H1 (cell line): ENCODE measurements around the gene LTC4S. TPM values are rescaled to one million over a fixed set of nuclear protein-coding genes. Genes with fewer than 3 reads are reported as not detected.
A peak's percentile ranks its signal among the peaks of the same experiment; 100 is the strongest.

Source experiments
- CTCF ChIA-PET: fragments of 300-600 bp; sonication (Branson Sonifier 250); formaldehyde crosslinking; loops from one replicate; lab custom pipeline; 2021; ENCODE audit not compliant: partially characterized antibody; lab: Charles Lee
- POLR2A ChIA-PET: fragments of 300-600 bp; sonication (Branson Sonifier 250); formaldehyde crosslinking; loops from one replicate; lab custom pipeline; 2021; ENCODE audit warnings: inconsistent platforms; ENCODE audit not compliant: partially characterized antibody; lab: Charles Lee
- DNase-seq, 2 experiments: peaks; one replicate each; pipeline versions ENCODE4 v3.0.0 to v3.0.0-alpha.2; 2010 to 2022; ENCODE audit warnings: low spot score in 2 of 2, low read depth in 1 of 2, mixed read lengths in 1 of 2
- FAIRE-seq: peaks from 2 replicates; lab custom pipeline; 2011; peaks lifted over from hg19 to GRCh38; lab: Jason Lieb, UNC
- H2AFZ ChIP-seq: 2 replicates; pipeline ENCODE4 v1.8.1; 2012; ENCODE audit warnings: low read length, inconsistent platforms
- H2AK5ac ChIP-seq: 2 replicates; pipeline ENCODE4 v1.6.1; 2013; ENCODE audit warnings: low read depth, low read length
- H2BK120ac ChIP-seq: replicated peaks from 2 replicates; pipeline ENCODE3; 2013; ENCODE audit warnings: low read depth, low read length, inconsistent platforms
- H2BK12ac ChIP-seq: 2 replicates; pipeline ENCODE4 v1.6.1; 2013; ENCODE audit warnings: low read depth, low read length
- H2BK15ac ChIP-seq: 2 replicates; pipeline ENCODE4 v1.6.1; 2013; ENCODE audit warnings: low read length
- H2BK20ac ChIP-seq: 2 replicates; pipeline ENCODE4 v1.6.1; 2013; ENCODE audit warnings: low read length
- H2BK5ac ChIP-seq: 2 replicates; pipeline ENCODE4 v1.6.1; 2013; ENCODE audit warnings: low read depth, low read length
- H3K14ac ChIP-seq: 2 replicates; pipeline ENCODE4 v1.6.1; 2013; ENCODE audit warnings: inconsistent platforms; ENCODE audit not compliant: insufficient read length
- H3K18ac ChIP-seq: 2 replicates; pipeline ENCODE4 v1.6.1; 2013; ENCODE audit warnings: low read length; ENCODE audit errors: extremely low read depth
- H3K23ac ChIP-seq: 2 replicates; pipeline ENCODE4 v1.6.1; 2013; ENCODE audit warnings: inconsistent platforms; ENCODE audit not compliant: insufficient read length
- H3K23me2 ChIP-seq: 2 replicates; pipeline ENCODE4 v1.6.1; 2013; ENCODE audit warnings: low read depth, low read length
- H3K27ac ChIP-seq: 2 replicates; pipeline ENCODE4 v1.6.1; 2011; ENCODE audit warnings: low read depth, low read length, inconsistent platforms
- H3K27me3 ChIP-seq, 4 experiments: replicated peaks in 1 of 4; 1 replicate in 1 of 4; 2 replicates in 3 of 4; pipeline versions ENCODE4 v1.6.1 to v1.8.1; 2011 to 2013; ENCODE audit warnings: low read length in 3 of 4, mild to moderate bottlenecking in 3 of 4, inconsistent platforms in 2 of 4, mixed read lengths in 2 of 4, moderate library complexity in 1 of 4; ENCODE audit not compliant: control insufficient read depth in 3 of 4, insufficient read depth in 3 of 4; ENCODE audit errors: extremely low read depth in 1 of 4
- H3K36me3 ChIP-seq, 4 experiments: 2 replicates each; pipeline versions ENCODE4 v1.6.1 to v1.8.1; 2011 to 2013; ENCODE audit warnings: mild to moderate bottlenecking in 4 of 4, low read length in 3 of 4, moderate library complexity in 2 of 4, control low read depth in 1 of 4, inconsistent platforms in 1 of 4; ENCODE audit not compliant: insufficient read depth in 4 of 4, control insufficient read depth in 2 of 4
- H3K4ac ChIP-seq: replicated peaks from 2 replicates; pipeline ENCODE3; 2013; ENCODE audit warnings: low read length, low read depth, mixed read lengths, inconsistent platforms; ENCODE audit not compliant: insufficient read length
- H3K4me1 ChIP-seq, 4 experiments: replicated peaks in 1 of 4; 1 replicate in 1 of 4; 2 replicates in 3 of 4; pipeline versions ENCODE4 v1.6.1 to v1.8.1; 2011 to 2013; ENCODE audit warnings: low read length in 3 of 4, inconsistent platforms in 2 of 4, mixed read lengths in 1 of 4; ENCODE audit not compliant: insufficient read depth in 4 of 4, control insufficient read depth in 3 of 4
- H3K4me2 ChIP-seq, 2 experiments: 2 replicates each; pipeline versions ENCODE4 v1.6.1 to v1.8.1; 2011 to 2013; ENCODE audit warnings: low read depth in 2 of 2, low read length in 2 of 2, control low read depth in 1 of 2, inconsistent platforms in 1 of 2, mild to moderate bottlenecking in 1 of 2; ENCODE audit not compliant: insufficient read depth in 1 of 2
- H3K4me3 ChIP-seq, 4 experiments: fragments of 200-600, 300-600 bp in 1 of 4; sonication (generic), shearing (Covaris generic), sonication (Bioruptor Twin) in 1 of 4; 2 replicates each; pipeline versions ENCODE4 v1.5.1 to v1.8.1; 2011 to 2016; ENCODE audit warnings: low read length in 4 of 4, low read depth in 3 of 4, control low read depth in 2 of 4, inconsistent platforms in 2 of 4, mild to moderate bottlenecking in 2 of 4, mixed read lengths in 1 of 4, moderate library complexity in 1 of 4; ENCODE audit not compliant: insufficient read depth in 2 of 4; ENCODE audit errors: extremely low read depth in 1 of 4
- H3K56ac ChIP-seq: replicated peaks from 2 replicates; pipeline ENCODE3; 2013; ENCODE audit warnings: low read depth, mild to moderate bottlenecking, mixed read lengths, low read length, inconsistent platforms; ENCODE audit not compliant: insufficient read length
- H3K79me1 ChIP-seq: 2 replicates; pipeline ENCODE4 v1.6.1; 2013; ENCODE audit warnings: low read depth, low read length, control low read depth
- H3K79me2 ChIP-seq, 2 experiments: 2 replicates each; pipeline versions ENCODE4 v1.6.1 to v1.8.1; 2012 to 2013; ENCODE audit warnings: low read length in 2 of 2, mild to moderate bottlenecking in 2 of 2, inconsistent platforms in 1 of 2; ENCODE audit not compliant: insufficient read depth in 2 of 2, control insufficient read depth in 1 of 2
- H3K9ac ChIP-seq, 4 experiments: replicated peaks in 1 of 4; 1 replicate in 1 of 4; 2 replicates in 3 of 4; pipeline versions ENCODE4 v1.6.1 to v1.8.1; 2011 to 2013; ENCODE audit warnings: low read depth in 3 of 4, low read length in 3 of 4, control low read depth in 2 of 4, mild to moderate bottlenecking in 2 of 4, moderate library complexity in 2 of 4, inconsistent platforms in 1 of 4; ENCODE audit errors: extremely low read depth in 1 of 4
- H3K9me3 ChIP-seq, 2 experiments: 2 replicates each; pipeline versions ENCODE4 v1.6.1 to v1.8.1; 2012 to 2013; ENCODE audit warnings: mild to moderate bottlenecking in 2 of 2, moderate library complexity in 2 of 2, control low read depth in 1 of 2, inconsistent platforms in 1 of 2, low read depth in 1 of 2, low read length in 1 of 2, mixed read lengths in 1 of 2; ENCODE audit not compliant: insufficient read depth in 2 of 2
- H4K20me1 ChIP-seq, 2 experiments: replicated peaks in 1 of 2; 2 replicates each; pipeline versions ENCODE3 to v1.8.1; 2011 to 2013; ENCODE audit warnings: inconsistent platforms in 2 of 2, low read length in 2 of 2, mild to moderate bottlenecking in 1 of 2; ENCODE audit not compliant: insufficient read depth in 2 of 2, control insufficient read depth in 1 of 2
- H4K5ac ChIP-seq: 2 replicates; pipeline ENCODE4 v1.6.1; 2013; ENCODE audit warnings: low read length, low read depth, mixed read lengths, inconsistent platforms; ENCODE audit not compliant: insufficient read length
- H4K8ac ChIP-seq: 2 replicates; pipeline ENCODE4 v1.8.0; 2013; ENCODE audit warnings: mild to moderate bottlenecking, moderate library complexity, low read length, inconsistent platforms; ENCODE audit not compliant: insufficient read depth; ENCODE audit errors: extremely low read depth
- H4K91ac ChIP-seq: replicated peaks from 2 replicates; pipeline ENCODE3; 2013; ENCODE audit warnings: low read length, mixed read lengths, inconsistent platforms; ENCODE audit not compliant: insufficient read length
- BACH1 ChIP-seq: IDR thresholded peaks from 2 replicates; pipeline ENCODE4 v1.6.1; 2012; ENCODE audit warnings: low read length, improper control_type of control experiment
- FOSL1 ChIP-seq: IDR thresholded peaks from 2 replicates; pipeline ENCODE4 v1.6.1; 2011; ENCODE audit warnings: mild to moderate bottlenecking, low read depth, low read length, moderate library complexity; ENCODE audit not compliant: insufficient read depth
- GABPA ChIP-seq: IDR thresholded peaks from 2 replicates; pipeline ENCODE4 v1.6.1; 2011; ENCODE audit warnings: mild to moderate bottlenecking, low read length, moderate library complexity, borderline replicate concordance; ENCODE audit not compliant: insufficient read depth
- GTF2F1 ChIP-seq: IDR thresholded peaks from 2 replicates; pipeline ENCODE4 v1.6.1; 2012; ENCODE audit warnings: low read depth, low read length, improper control_type of control experiment, borderline replicate concordance
- HDAC6 ChIP-seq: IDR thresholded peaks from one replicate; pipeline ENCODE4 v1.7.1; 2012; ENCODE audit warnings: low read depth, mild to moderate bottlenecking, inconsistent platforms, low read length, moderate library complexity
- SAP30 ChIP-seq: fragments of 300-600 bp; sonication (generic); IDR thresholded peaks from 2 replicates; pipeline ENCODE4 v1.7.1; 2012; ENCODE audit warnings: low read length, moderate library complexity, mild to moderate bottlenecking, inconsistent platforms; ENCODE audit not compliant: insufficient read depth, insufficient replicate concordance
- SP2 ChIP-seq: IDR thresholded peaks from 2 replicates; pipeline ENCODE4 v1.6.1; 2012; ENCODE audit warnings: mild to moderate bottlenecking, low read length, inconsistent platforms
- TAF1 ChIP-seq: IDR thresholded peaks from 2 replicates; pipeline ENCODE4 v1.6.1; 2011; ENCODE audit warnings: mild to moderate bottlenecking, low read depth, low read length
- TAF7 ChIP-seq: optimal IDR thresholded peaks from 2 replicates; pipeline ENCODE3; 2011; ENCODE audit warnings: low read depth, mild to moderate bottlenecking, inconsistent platforms, low read length, moderate library complexity, borderline replicate concordance
- TEAD4 ChIP-seq: IDR thresholded peaks from 2 replicates; pipeline ENCODE4 v1.6.1; 2012; ENCODE audit warnings: low read depth, low read length, inconsistent platforms, mixed read lengths
- ZNF274 ChIP-seq: IDR thresholded peaks from 2 replicates; pipeline ENCODE4 v1.7.0; 2012; ENCODE audit warnings: low read length, borderline replicate concordance; ENCODE audit errors: extremely low read depth
- WGBS, 2 experiments: shearing (Covaris generic) in 1 of 2; methylation state at CpG; one replicate each; pipeline versions ENCODE4 v1.1.6 to v1.1.7; 2013 to 2015; ENCODE audit warnings: low lambda C conversion rate in 2 of 2, mixed read lengths in 2 of 2, inconsistent platforms in 1 of 2, low coverage in 1 of 2, missing lambda C conversion rate in 1 of 2; ENCODE audit not compliant: insufficient replicate concordance in 2 of 2, insufficient coverage in 1 of 2, insufficient read length in 1 of 2; ENCODE audit errors: extremely low coverage in 1 of 2, missing lambda C conversion rate in 1 of 2; 5-methylcytosine and 5-hydroxymethylcytosine counted together
- polyA plus RNA-seq, 7 experiments: library from polyadenylated mRNA; depleted of rRNA in 3 of 7; stranded (reverse) in 5 of 7; unstranded in 2 of 7; fragments of >200 nt in 5 of 7; fragments of 200-250 nt in 2 of 7; gene quantifications; 1 replicate in 5 of 7; 2 replicates in 1 of 7; 4 replicates in 1 of 7; pipeline versions ENCODE4 v1.2.1 to v1.2.3, GENCODE V29; 2011 to 2013; ENCODE audit warnings: missing spikeins in 2 of 7, mixed read lengths in 2 of 7
- total RNA-seq: library from RNA; stranded (reverse); fragmentation: NEBNext Ultra II Directional; extraction: Animal tissue kit (Norgen Biotek cat#: 25700); gene quantifications from 2 replicates; pipeline ENCODE4 v1.2.1, GENCODE V29; 2021

LTC4S gene
- total and polyA plus RNA-seq, 2 of the 8 experiments (the other 6 are each of a cell fraction or from before 2014, with no cell fraction given): 2.2 to 3.7 TPM

DNA sequence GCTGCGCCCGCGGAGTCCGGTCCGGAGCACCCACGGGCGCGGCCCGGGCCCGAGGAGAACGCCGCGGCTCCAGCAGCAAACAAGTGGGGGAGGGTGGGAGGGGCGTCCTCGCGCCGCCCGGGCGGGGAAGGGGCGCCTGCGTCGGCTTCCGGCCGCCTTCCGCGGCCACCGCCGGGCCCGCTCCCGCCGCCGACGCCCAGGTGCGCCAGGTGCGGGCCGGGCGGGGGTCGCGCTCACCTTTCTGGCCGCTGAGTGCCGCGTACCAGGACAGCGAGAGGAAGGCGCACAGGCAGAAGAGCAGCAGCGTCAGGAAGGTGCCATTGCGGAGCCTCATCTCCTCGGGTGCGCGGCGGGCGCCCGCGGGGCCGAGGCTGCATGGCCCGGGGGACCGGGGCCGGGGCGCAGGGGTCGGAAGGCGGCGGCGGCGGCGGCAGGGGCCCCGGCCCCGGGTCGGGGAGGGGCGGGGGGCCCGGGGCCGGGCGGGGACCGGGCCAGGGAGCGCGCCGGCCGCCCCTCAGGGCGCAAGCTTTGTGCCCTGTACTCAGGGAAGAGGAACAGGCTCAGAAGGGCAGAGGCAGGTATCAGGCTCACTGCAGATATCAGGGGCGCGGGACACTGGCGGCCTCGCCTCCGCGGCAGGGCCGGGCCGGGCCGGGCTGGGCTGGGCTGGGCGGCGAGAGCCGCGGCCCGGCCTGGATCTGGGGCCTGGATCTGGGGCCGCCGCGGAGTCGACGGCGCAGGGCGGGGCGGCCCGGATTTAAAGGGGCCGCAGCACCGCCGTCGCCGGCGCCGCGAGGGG, 12.7 kb downstream of the LTC4S start, which contains the start of gene MGAT4B:
Gene MGAT4B (minus strand): TSS at position 617 of the 799 bp plus-strand sequence. CDS start 283 bp downstream, at position 334.
- H2AK5ac ChIP-seq: no peak within 1 kb of the TSS
- peak in 1 of 2 experiments; percentile 78 for DNase-seq
- H3K14ac ChIP-seq: no peak within 1 kb of the TSS
- H3K27me3 ChIP-seq: no peaks in the 10 kb centered on the region
- H2BK20ac ChIP-seq: no peak within 1 kb of the TSS
- H2AFZ ChIP-seq: no peak within 1 kb of the TSS
- H3K56ac ChIP-seq: peak within 1 kb of the TSS; percentile 30
- ChIA-PET POLR2A (interaction anchor here (0.6 to 16.9 kb wide), 6 partner anchors 10 to 183 kb away, joined by 3 to 207 read pairs (median 4); partner anchors contain the start of genes HNRNPH1, LTC4S and SQSTM1), CTCF (interaction anchor here (0.9 to 1.4 kb wide), 3 partner anchors 9 to 31 kb away, joined by 3 to 6 read pairs (median 4); partner anchors contain the start of gene SQSTM1)
- no peak for FAIRE-seq
- H3K27ac ChIP-seq: peak within 1 kb of the TSS; percentile 75; the same call in 1 of the 2 replicates
- peak within 1 kb of the TSS; percentile 85; the same call in 1 of the 2 replicates for H2BK5ac ChIP-seq
- no peak within 1 kb of the TSS for H2BK120ac ChIP-seq
- no peak within 1 kb of the TSS for H2BK15ac ChIP-seq
- H3K9ac ChIP-seq: peak within 1 kb of the TSS in 3 of 4 experiments; percentile 58 to 77 (median 75); a peak in 5 of 7 replicates
- peak within 1 kb of the TSS; percentile 71 for H3K18ac ChIP-seq
- no peak within 1 kb of the TSS; the same call in 1 of the 2 replicates for H2BK12ac ChIP-seq
- H4K8ac ChIP-seq: peak within 1 kb of the TSS; percentile 85
- peak within 1 kb of the TSS; percentile 75 to 82 for H3K4me2 ChIP-seq
- H3K9me3 ChIP-seq: no peaks in the 10 kb centered on the region
- peak within 1 kb of the TSS; percentile 58 to 78 (median 66) for H3K4me3 ChIP-seq
- 0% methylated on average over 3 of the region's 108 CpGs; no CpG with 5 or more reads in 1 of the 2 experiments for WGBS, 2 experiments
- peaks cover 4 to 18% of the 10 kb centered on the region in 2 experiments for H4K20me1 ChIP-seq
- peaks cover 11% of the 10 kb centered on the region for H3K79me1 ChIP-seq
- H3K4ac ChIP-seq: no peak within 1 kb of the TSS
- H3K4me1 ChIP-seq: peaks cover 0 to 31% (median 29%) of the 10 kb centered on the region in 4 experiments; a peak in 6 of 7 replicates
- peak within 1 kb of the TSS; percentile 84 for H4K5ac ChIP-seq
- peaks cover 0 to 22% of the 10 kb centered on the region in 2 experiments; a peak in 2 of 4 replicates for H3K79me2 ChIP-seq
- peak within 1 kb of the TSS; percentile 97 for H4K91ac ChIP-seq
- H3K23me2 ChIP-seq: peaks cover 10% of the 10 kb centered on the region; the same call in 1 of the 2 replicates
- peaks cover 0 to under 1% (median 0%) of the 10 kb centered on the region in 4 experiments; a peak in 1 of 8 replicates for H3K36me3 ChIP-seq
- no peak within 1 kb of the TSS for H3K23ac ChIP-seq
- TF ChIP-seq GTF2F1 (no peak), FOSL1 (no peak), TAF7 (peak; percentile 53), BACH1 (no peak), TEAD4 (no peak), ZNF274 (no peak), GABPA (no peak), SP2 (no peak), SAP30 (no peak), TAF1 (peak; percentile 84), HDAC6 (no peak)
